ENCODE results near the gene ALPK3. TPM values are rescaled to one million over a fixed set of nuclear protein-coding genes. Genes with fewer than 3 reads are reported as not detected.

ALPK3 gene
- total and polyA plus RNA-seq, 4 donors, result 6.8 to 86.8 (median 44.1) TPM

DNA sequence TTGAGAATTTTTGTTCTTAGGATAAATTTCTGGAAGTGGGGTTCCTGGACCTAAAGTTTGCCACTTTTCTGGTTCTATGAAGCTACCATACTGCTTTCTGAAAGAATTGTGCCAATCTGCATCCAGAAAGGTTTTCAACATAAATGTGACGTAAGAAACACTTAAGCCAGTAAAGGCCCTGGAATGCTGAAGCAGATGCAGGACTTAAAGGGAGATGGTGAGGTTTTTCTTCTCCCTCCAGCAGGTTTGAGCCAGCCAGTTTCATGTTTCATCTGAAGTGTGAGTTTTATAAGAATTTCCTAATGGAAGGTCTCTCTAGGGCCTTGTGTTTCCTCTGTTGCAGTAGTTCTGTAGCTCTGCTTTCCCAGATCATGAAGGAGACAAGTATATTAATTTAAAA is 35.7 kb upstream of the ALPK3 start:
- DNase-seq, result no peak
- H3K4me3 ChIP-seq (ENCODE audit: low read length in 2 of 2), result no peak overlapping the region
- ATAC-seq (ENCODE audit: low FRiP score), result no peak
- H3K4me1 ChIP-seq (ENCODE audit: control insufficient read depth in 1 of 2, insufficient read depth in 2 of 2, low read length in 2 of 2), result peaks cover 3 to 4% of the 10 kb centered on the region in 2 donors
- H3K27me3 ChIP-seq (ENCODE audit: control insufficient read depth in 1 of 2, insufficient read depth in 2 of 2, low read length in 1 of 2), result no peaks in the 10 kb centered on the region
- H3K36me3 ChIP-seq (ENCODE audit: control insufficient read depth in 1 of 2, insufficient read depth in 2 of 2, low read length in 1 of 2), result peaks cover 3 to 12% of the 10 kb centered on the region in 2 donors
- WGBS, 2 donors, result 96 to 100% methylated on average over 1 of the region's 1 CpG
- H3K27ac ChIP-seq (ENCODE audit: low read depth in 1 of 2, low read length in 2 of 2), result no peak overlapping the region
- no peaks in the 10 kb centered on the region for H3K9me3 ChIP-seq (ENCODE audit: control insufficient read depth, low read length)
- intact Hi-C loops (cut with DNase I), result no loop called here

- Histone ChIP-seq H3K9me3 (ENCODE audit: control insufficient read depth, low read length) (no peaks in the 10 kb centered on the region), H3K27me3 (ENCODE audit: control insufficient read depth in 1 of 2, insufficient read depth in 2 of 2, low read length in 1 of 2) (no peaks in the 10 kb centered on the region), H3K4me1 (ENCODE audit: control insufficient read depth in 1 of 2, insufficient read depth in 2 of 2, low read length in 2 of 2) (peaks cover 3 to 4% of the 10 kb centered on the region in 2 donors), H3K27ac (ENCODE audit: low read depth in 1 of 2, low read length in 2 of 2) (no peak overlapping the region), H3K36me3 (ENCODE audit: control insufficient read depth in 1 of 2, insufficient read depth in 2 of 2, low read length in 1 of 2) (peaks cover 3 to 12% of the 10 kb centered on the region in 2 donors), H3K4me3 (ENCODE audit: low read length in 2 of 2) (no peak overlapping the region)
- ATAC-seq (ENCODE audit: low FRiP score) (no peak), DNase-seq (no peak)
- intact Hi-C loops (cut with DNase I), result no loop called here
Measured at GRCh38 chr15:84782346-84782745, 34.8 kb upstream of the ALPK3 start.

DNA sequence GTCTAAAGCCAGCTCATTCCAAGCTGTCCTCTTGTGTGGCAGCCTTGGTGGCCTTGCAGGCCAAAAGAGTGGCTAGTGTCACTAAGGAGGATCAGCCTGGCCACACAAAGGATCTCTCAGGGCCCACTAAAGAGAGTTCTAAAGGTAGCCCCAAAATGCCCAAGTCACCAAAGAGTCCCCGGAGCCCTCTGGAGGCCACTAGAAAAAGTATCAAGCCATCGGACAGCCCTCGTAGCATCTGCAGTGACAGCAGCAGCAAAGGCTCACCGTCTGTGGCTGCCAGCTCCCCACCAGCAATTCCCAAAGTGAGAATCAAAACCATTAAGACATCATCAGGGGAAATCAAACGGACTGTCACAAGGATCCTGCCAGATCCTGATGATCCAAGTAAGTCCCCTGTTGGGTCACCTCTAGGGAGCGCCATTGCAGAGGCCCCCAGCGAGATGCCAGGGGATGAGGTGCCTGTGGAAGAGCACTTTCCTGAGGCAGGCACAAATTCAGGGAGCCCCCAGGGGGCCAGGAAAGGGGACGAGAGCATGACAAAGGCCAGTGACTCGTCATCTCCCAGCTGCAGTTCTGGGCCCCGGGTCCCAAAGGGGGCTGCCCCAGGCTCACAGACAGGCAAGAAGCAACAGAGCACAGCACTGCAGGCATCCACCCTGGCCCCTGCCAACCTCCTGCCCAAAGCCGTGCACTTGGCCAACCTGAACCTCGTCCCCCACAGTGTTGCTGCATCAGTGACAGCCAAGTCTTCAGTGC is 33.5 kb upstream of the ALPK3 start:
- Histone ChIP-seq H3K4me3 (ENCODE audit: low read length in 2 of 2) (no peak overlapping the region), H3K4me1 (ENCODE audit: control insufficient read depth in 1 of 2, insufficient read depth in 2 of 2, low read length in 2 of 2) (peaks cover 3 to 4% of the 10 kb centered on the region in 2 donors), H3K9me3 (ENCODE audit: control insufficient read depth, low read length) (no peaks in the 10 kb centered on the region), H3K27ac (ENCODE audit: low read depth in 1 of 2, low read length in 2 of 2) (no peak overlapping the region), H3K27me3 (ENCODE audit: control insufficient read depth in 1 of 2, insufficient read depth in 2 of 2, low read length in 1 of 2) (no peaks in the 10 kb centered on the region), H3K36me3 (ENCODE audit: control insufficient read depth in 1 of 2, insufficient read depth in 2 of 2, low read length in 1 of 2) (peaks cover 3 to 12% of the 10 kb centered on the region in 2 donors)
- DNase-seq (no peak), ATAC-seq (ENCODE audit: low FRiP score) (no peak)
- 80 to 82% methylated on average over 12 of the region's 12 CpGs for WGBS, 2 donors
- intact Hi-C loops (cut with DNase I), result no loop called here

GRCh38 chr15:84784262-84784661 is 32.9 kb upstream of the ALPK3 start:
- Histone ChIP-seq H3K4me3 (ENCODE audit: low read length in 2 of 2) (no peak overlapping the region), H3K9me3 (ENCODE audit: control insufficient read depth, low read length) (no peaks in the 10 kb centered on the region), H3K36me3 (ENCODE audit: control insufficient read depth in 1 of 2, insufficient read depth in 2 of 2, low read length in 1 of 2) (peaks cover 3 to 12% of the 10 kb centered on the region in 2 donors), H3K27me3 (ENCODE audit: control insufficient read depth in 1 of 2, insufficient read depth in 2 of 2, low read length in 1 of 2) (no peaks in the 10 kb centered on the region), H3K4me1 (ENCODE audit: control insufficient read depth in 1 of 2, insufficient read depth in 2 of 2, low read length in 2 of 2) (peaks cover 3 to 4% of the 10 kb centered on the region in 2 donors), H3K27ac (ENCODE audit: low read depth in 1 of 2, low read length in 2 of 2) (no peak overlapping the region)
- DNase-seq (no peak), ATAC-seq (ENCODE audit: low FRiP score) (no peak)
- 93 to 94% methylated on average over 17 of the region's 17 CpGs for WGBS, 2 donors
- intact Hi-C loops (cut with DNase I), result no loop called here

- no peak overlapping the region for H3K4me3 ChIP-seq (ENCODE audit: low read length in 2 of 2)
- H3K27ac ChIP-seq (ENCODE audit: low read depth in 1 of 2, low read length in 2 of 2), result no peak overlapping the region
- H3K36me3 ChIP-seq (ENCODE audit: control insufficient read depth in 1 of 2, insufficient read depth in 2 of 2, low read length in 1 of 2), result peaks cover 3 to 12% of the 10 kb centered on the region in 2 donors
- H3K27me3 ChIP-seq (ENCODE audit: control insufficient read depth in 1 of 2, insufficient read depth in 2 of 2, low read length in 1 of 2), result no peaks in the 10 kb centered on the region
- intact Hi-C loops (cut with DNase I), result loop anchor here in 1 of 2 donors (5.0 kb wide), 1 partner anchor 38 kb away; the partner anchor contains the start of gene ZNF592
- no peaks in the 10 kb centered on the region for H3K9me3 ChIP-seq (ENCODE audit: control insufficient read depth, low read length)
- H3K4me1 ChIP-seq (ENCODE audit: control insufficient read depth in 1 of 2, insufficient read depth in 2 of 2, low read length in 2 of 2), result peaks cover 3 to 4% of the 10 kb centered on the region in 2 donors
- ATAC-seq (ENCODE audit: low FRiP score) (no peak), DNase-seq (no peak)
- WGBS, 2 donors, result 70 to 77% methylated on average over 5 of the region's 5 CpGs
Measured at GRCh38 chr15:84785053-84785452, 32.1 kb upstream of the ALPK3 start.

GRCh38 chr15:84788500-84788899 is 28.7 kb upstream of the ALPK3 start:
- Histone ChIP-seq H3K36me3 (ENCODE audit: control insufficient read depth in 1 of 2, insufficient read depth in 2 of 2, low read length in 1 of 2) (peaks cover 3 to 12% of the 10 kb centered on the region in 2 donors), H3K27ac (ENCODE audit: low read depth in 1 of 2, low read length in 2 of 2) (no peak overlapping the region), H3K4me1 (ENCODE audit: control insufficient read depth in 1 of 2, insufficient read depth in 2 of 2, low read length in 2 of 2) (peaks cover 3 to 4% of the 10 kb centered on the region in 2 donors), H3K9me3 (ENCODE audit: control insufficient read depth, low read length) (no peaks in the 10 kb centered on the region), H3K27me3 (ENCODE audit: control insufficient read depth in 1 of 2, insufficient read depth in 2 of 2, low read length in 1 of 2) (no peaks in the 10 kb centered on the region), H3K4me3 (ENCODE audit: low read length in 2 of 2) (no peak overlapping the region)
- intact Hi-C loops (cut with DNase I), result loop anchor here in 1 of 2 donors (5.0 kb wide), 1 partner anchor 41 kb away; the partner anchor contains the start of gene ZNF592
- ATAC-seq (ENCODE audit: low FRiP score) (no peak), DNase-seq (no peak)
- 52 to 65% methylated on average over 2 of the region's 2 CpGs for WGBS, 2 donors

GRCh38 chr15:84789762-84790161 is 27.4 kb upstream of the ALPK3 start:
- DNase-seq (no peak), ATAC-seq (ENCODE audit: low FRiP score) (no peak)
- H3K27ac ChIP-seq (ENCODE audit: low read depth in 1 of 2, low read length in 2 of 2), result no peak overlapping the region
- intact Hi-C loops (cut with DNase I), result loop anchor here in 1 of 2 donors (5.0 kb wide), 1 partner anchor 42 kb away; the partner anchor contains the start of gene ZNF592
- no peaks in the 10 kb centered on the region for H3K9me3 ChIP-seq (ENCODE audit: control insufficient read depth, low read length)
- 92 to 93% methylated on average over 5 of the region's 5 CpGs for WGBS, 2 donors
- H3K4me3 ChIP-seq (ENCODE audit: low read length in 2 of 2), result no peak overlapping the region
- H3K4me1 ChIP-seq (ENCODE audit: control insufficient read depth in 1 of 2, insufficient read depth in 2 of 2, low read length in 2 of 2), result peaks cover 3 to 4% of the 10 kb centered on the region in 2 donors
- no peaks in the 10 kb centered on the region for H3K27me3 ChIP-seq (ENCODE audit: control insufficient read depth in 1 of 2, insufficient read depth in 2 of 2, low read length in 1 of 2)
- H3K36me3 ChIP-seq (ENCODE audit: control insufficient read depth in 1 of 2, insufficient read depth in 2 of 2, low read length in 1 of 2), result peaks cover 0 to 4% of the 10 kb centered on the region in 2 donors

GRCh38 chr15:84790676-84791075 is 26.5 kb upstream of the ALPK3 start:
- H3K4me3 ChIP-seq (ENCODE audit: low read length in 2 of 2), result no peak overlapping the region
- DNase-seq (no peak), ATAC-seq (ENCODE audit: low FRiP score) (no peak)
- peaks cover 3 to 4% of the 10 kb centered on the region in 2 donors for H3K4me1 ChIP-seq (ENCODE audit: control insufficient read depth in 1 of 2, insufficient read depth in 2 of 2, low read length in 2 of 2)
- no peak overlapping the region for H3K27ac ChIP-seq (ENCODE audit: low read depth in 1 of 2, low read length in 2 of 2)
- intact Hi-C loops (cut with DNase I), result no loop called here
- no peaks in the 10 kb centered on the region for H3K27me3 ChIP-seq (ENCODE audit: control insufficient read depth in 1 of 2, insufficient read depth in 2 of 2, low read length in 1 of 2)
- WGBS, 2 donors, result 94 to 96% methylated on average over 4 of the region's 4 CpGs
- H3K36me3 ChIP-seq (ENCODE audit: control insufficient read depth in 1 of 2, insufficient read depth in 2 of 2, low read length in 1 of 2), result peaks cover 0 to 4% of the 10 kb centered on the region in 2 donors
- H3K9me3 ChIP-seq (ENCODE audit: control insufficient read depth, low read length), result no peaks in the 10 kb centered on the region

DNA sequence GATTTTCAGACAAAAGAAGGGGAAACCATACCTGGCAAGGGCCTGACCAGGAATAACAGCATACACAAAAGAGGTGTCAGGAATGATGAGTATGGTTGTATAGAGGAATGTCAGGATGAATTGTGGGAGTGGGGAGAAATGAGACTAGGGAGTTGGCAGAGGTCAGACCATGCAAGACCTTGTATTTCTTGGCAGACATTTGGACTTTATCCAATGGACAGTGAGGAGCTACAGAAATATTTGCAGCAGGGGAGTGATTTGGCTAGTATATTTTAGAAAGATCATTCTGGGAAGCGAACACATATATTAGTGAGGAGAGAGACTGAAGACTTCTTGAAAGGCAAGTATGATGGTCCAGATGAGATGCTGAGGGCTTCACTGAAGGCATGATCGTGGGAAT is 25.4 kb upstream of the ALPK3 start:
- Histone ChIP-seq H3K9me3 (ENCODE audit: control insufficient read depth, low read length) (no peaks in the 10 kb centered on the region), H3K36me3 (ENCODE audit: control insufficient read depth in 1 of 2, insufficient read depth in 2 of 2, low read length in 1 of 2) (peaks cover 0 to 4% of the 10 kb centered on the region in 2 donors)
- intact Hi-C loops (cut with DNase I), result no loop called here

More for the DNA sequence above, 25.4 kb upstream of the ALPK3 start:
- Histone ChIP-seq H3K27me3 (ENCODE audit: control insufficient read depth in 1 of 2, insufficient read depth in 2 of 2, low read length in 1 of 2) (no peaks in the 10 kb centered on the region), H3K4me3 (ENCODE audit: low read length in 2 of 2) (no peak overlapping the region), H3K4me1 (ENCODE audit: control insufficient read depth in 1 of 2, insufficient read depth in 2 of 2, low read length in 2 of 2) (no peaks in the 10 kb centered on the region), H3K27ac (ENCODE audit: low read depth in 1 of 2, low read length in 2 of 2) (no peak overlapping the region)
- ATAC-seq (ENCODE audit: low FRiP score), result no peak
- WGBS, 2 donors, result 89 to 95% methylated on average over 2 of the region's 2 CpGs
- no peak for DNase-seq
